ENCODE results near the gene MT1B.

DNA sequence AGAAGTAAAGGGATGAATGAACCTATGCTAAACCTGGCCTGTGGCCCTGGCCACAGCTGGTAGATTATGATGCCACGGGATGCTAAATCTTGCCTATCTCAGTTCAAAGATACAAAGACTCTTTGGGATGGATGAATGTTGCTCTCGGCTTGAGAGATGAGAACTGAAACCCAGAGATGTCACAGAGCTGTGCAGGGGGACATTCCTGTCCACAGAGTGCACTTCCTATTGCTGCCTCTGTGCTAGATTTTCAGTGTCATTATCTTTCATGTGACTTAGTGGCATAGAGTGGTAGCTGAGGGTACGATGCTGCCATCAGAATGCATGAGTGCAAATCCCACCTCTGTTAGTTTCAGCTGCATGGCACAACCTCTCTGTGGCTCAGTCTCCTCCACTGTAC lies 21.6 kb upstream of the MT1B start:
- TF ChIP-seq POLR2A (IDR thresholded peaks at IDR 0.05; ENCODE audit: extremely low read depth, insufficient read length) = no peak
- TF ChIP-seq, protein P1, sequence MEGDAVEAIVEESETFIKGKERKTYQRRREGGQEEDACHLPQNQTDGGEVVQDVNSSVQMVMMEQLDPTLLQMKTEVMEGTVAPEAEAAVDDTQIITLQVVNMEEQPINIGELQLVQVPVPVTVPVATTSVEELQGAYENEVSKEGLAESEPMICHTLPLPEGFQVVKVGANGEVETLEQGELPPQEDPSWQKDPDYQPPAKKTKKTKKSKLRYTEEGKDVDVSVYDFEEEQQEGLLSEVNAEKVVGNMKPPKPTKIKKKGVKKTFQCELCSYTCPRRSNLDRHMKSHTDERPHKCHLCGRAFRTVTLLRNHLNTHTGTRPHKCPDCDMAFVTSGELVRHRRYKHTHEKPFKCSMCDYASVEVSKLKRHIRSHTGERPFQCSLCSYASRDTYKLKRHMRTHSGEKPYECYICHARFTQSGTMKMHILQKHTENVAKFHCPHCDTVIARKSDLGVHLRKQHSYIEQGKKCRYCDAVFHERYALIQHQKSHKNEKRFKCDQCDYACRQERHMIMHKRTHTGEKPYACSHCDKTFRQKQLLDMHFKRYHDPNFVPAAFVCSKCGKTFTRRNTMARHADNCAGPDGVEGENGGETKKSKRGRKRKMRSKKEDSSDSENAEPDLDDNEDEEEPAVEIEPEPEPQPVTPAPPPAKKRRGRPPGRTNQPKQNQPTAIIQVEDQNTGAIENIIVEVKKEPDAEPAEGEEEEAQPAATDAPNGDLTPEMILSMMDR (IDR thresholded peaks at IDR 0.05; ENCODE audit: low read depth, low read length) = no peak
- TF ChIP-seq, protein P2, sequence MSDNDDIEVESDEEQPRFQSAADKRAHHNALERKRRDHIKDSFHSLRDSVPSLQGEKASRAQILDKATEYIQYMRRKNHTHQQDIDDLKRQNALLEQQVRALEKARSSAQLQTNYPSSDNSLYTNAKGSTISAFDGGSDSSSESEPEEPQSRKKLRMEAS (IDR thresholded peaks at IDR 0.05; ENCODE audit: low read depth, low read length) = no peak

All from NB4 (cell line).